H1 (cell line): Measurements from ENCODE around the gene KLK6. TPM values are rescaled to one million over a fixed set of nuclear protein-coding genes. Genes with fewer than 3 reads are reported as not detected.

Source experiments
- BRCA1 ChIP-seq: IDR thresholded peaks from 2 replicates; pipeline ENCODE4 v1.6.1; 2012; ENCODE audit warnings: low read depth, low read length, improper control_type of control experiment
- CEBPB ChIP-seq: IDR thresholded peaks from 2 replicates; pipeline ENCODE4 v1.6.1; 2012; ENCODE audit warnings: low read depth, low read length
- JUND ChIP-seq: IDR thresholded peaks from 2 replicates; pipeline ENCODE4 v1.6.1; 2011; ENCODE audit warnings: mild to moderate bottlenecking, improper control_type of control experiment, low read length
- KDM1A ChIP-seq: fragments of 200-600, 300-600 bp; sonication (generic); IDR thresholded peaks from 2 replicates; pipeline ENCODE4 v1.7.1; 2016; ENCODE audit warnings: mild to moderate bottlenecking, low read length, borderline replicate concordance
- RAD21 ChIP-seq, 2 experiments: IDR thresholded peaks in 1 of 2; conservative IDR thresholded peaks in 1 of 2; 2 replicates each; pipeline ENCODE4 v1.6.1; 2011; ENCODE audit warnings: low read depth in 2 of 2, low read length in 2 of 2, improper control_type of control experiment in 1 of 2, inconsistent platforms in 1 of 2, mild to moderate bottlenecking in 1 of 2, moderate library complexity in 1 of 2
- SP4 ChIP-seq: IDR thresholded peaks from 2 replicates; pipeline ENCODE4 v1.6.1; 2012; ENCODE audit warnings: low read length, inconsistent platforms
- USF2 ChIP-seq: IDR thresholded peaks from 2 replicates; pipeline ENCODE4 v1.6.1; 2011; ENCODE audit warnings: low read length, improper control_type of control experiment
- polyA plus RNA-seq, 7 experiments: library from polyadenylated mRNA; depleted of rRNA in 3 of 7; stranded (reverse) in 5 of 7; unstranded in 2 of 7; fragments of >200 nt in 5 of 7; fragments of 200-250 nt in 2 of 7; gene quantifications; 1 replicate in 5 of 7; 2 replicates in 1 of 7; 4 replicates in 1 of 7; pipeline versions ENCODE4 v1.2.1 to v1.2.3, GENCODE V29; 2011 to 2013; ENCODE audit warnings: missing spikeins in 2 of 7, mixed read lengths in 2 of 7
- total RNA-seq: library from RNA; stranded (reverse); fragmentation: NEBNext Ultra II Directional; extraction: Animal tissue kit (Norgen Biotek cat#: 25700); gene quantifications from 2 replicates; pipeline ENCODE4 v1.2.1, GENCODE V29; 2021

KLK6 gene
- total and polyA plus RNA-seq, 2 of the 8 experiments (the other 6 are each of a cell fraction or from before 2014, with no cell fraction given): 0.69 to 3.2 TPM

- TF ChIP-seq RAD21 (IDR thresholded peaks at IDR 0.05 in 1 of 2, conservative IDR thresholded peaks at IDR 0.05 in 1 of 2; ENCODE audit: low read depth in 2 of 2, low read length in 2 of 2) (no peak), SP4 (no peak), BRCA1 (no peak), JUND (no peak), CEBPB (no peak), USF2 (no peak), KDM1A (no peak)
- TF ChIP-seq, all 59 proteins: peak for 0
These were observed 10.8 kb upstream of the KLK6 start (continued) for GRCh38 chr19:50980208-50980607.
